Cardiac fibroblast (primary cell): ENCODE measurements around the gene SLC12A5.

ENCODE experiments used
- DNase-seq, 2 donors: peaks; one replicate each; pipeline versions ENCODE4 v3.0.0 to v3.0.0-alpha.2; 2010; ENCODE audit warnings: low read depth in 2 of 2
- H3K4me3 ChIP-seq, 2 donors: replicated peaks in 1 of 2; 1 replicate in 1 of 2; 2 replicates in 1 of 2; pipeline ENCODE4 v1.5.1; 2011; ENCODE audit warnings: low read depth in 2 of 2, low read length in 2 of 2, mild to moderate bottlenecking in 2 of 2, moderate library complexity in 1 of 2
- TF ChIP-seq, protein P1 (sequence below): IDR thresholded peaks from one replicate; pipeline ENCODE4 v1.5.1; 2011; ENCODE audit warnings: low read depth, mild to moderate bottlenecking, low read length, inconsistent platforms

SLC12A5 gene

DNA sequence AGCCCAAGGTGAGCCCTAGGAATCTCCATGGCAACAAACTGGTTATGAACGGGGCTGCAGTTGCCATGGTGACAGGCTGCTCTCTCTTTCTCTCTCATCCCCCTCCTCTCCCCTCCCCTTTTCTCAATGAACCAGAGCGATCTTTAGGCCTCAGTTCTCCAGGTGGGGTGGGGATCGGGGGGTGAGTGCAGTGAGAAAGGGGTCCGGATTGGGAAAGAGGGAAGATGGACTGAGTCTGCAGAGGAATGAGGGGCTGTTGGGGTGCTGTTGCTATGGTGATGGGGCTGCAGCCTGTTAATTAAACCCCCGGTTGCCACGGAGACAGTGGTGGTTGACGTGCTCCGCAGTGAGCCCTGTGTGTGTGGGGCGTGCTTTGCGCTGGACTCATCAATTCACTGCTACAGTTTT, 3.6 kb upstream of the SLC12A5 start:
- TF ChIP-seq, protein P1, sequence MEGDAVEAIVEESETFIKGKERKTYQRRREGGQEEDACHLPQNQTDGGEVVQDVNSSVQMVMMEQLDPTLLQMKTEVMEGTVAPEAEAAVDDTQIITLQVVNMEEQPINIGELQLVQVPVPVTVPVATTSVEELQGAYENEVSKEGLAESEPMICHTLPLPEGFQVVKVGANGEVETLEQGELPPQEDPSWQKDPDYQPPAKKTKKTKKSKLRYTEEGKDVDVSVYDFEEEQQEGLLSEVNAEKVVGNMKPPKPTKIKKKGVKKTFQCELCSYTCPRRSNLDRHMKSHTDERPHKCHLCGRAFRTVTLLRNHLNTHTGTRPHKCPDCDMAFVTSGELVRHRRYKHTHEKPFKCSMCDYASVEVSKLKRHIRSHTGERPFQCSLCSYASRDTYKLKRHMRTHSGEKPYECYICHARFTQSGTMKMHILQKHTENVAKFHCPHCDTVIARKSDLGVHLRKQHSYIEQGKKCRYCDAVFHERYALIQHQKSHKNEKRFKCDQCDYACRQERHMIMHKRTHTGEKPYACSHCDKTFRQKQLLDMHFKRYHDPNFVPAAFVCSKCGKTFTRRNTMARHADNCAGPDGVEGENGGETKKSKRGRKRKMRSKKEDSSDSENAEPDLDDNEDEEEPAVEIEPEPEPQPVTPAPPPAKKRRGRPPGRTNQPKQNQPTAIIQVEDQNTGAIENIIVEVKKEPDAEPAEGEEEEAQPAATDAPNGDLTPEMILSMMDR, result no peak
- DNase-seq, result no peak
- H3K4me3 ChIP-seq, result no peak overlapping the region

DNA sequence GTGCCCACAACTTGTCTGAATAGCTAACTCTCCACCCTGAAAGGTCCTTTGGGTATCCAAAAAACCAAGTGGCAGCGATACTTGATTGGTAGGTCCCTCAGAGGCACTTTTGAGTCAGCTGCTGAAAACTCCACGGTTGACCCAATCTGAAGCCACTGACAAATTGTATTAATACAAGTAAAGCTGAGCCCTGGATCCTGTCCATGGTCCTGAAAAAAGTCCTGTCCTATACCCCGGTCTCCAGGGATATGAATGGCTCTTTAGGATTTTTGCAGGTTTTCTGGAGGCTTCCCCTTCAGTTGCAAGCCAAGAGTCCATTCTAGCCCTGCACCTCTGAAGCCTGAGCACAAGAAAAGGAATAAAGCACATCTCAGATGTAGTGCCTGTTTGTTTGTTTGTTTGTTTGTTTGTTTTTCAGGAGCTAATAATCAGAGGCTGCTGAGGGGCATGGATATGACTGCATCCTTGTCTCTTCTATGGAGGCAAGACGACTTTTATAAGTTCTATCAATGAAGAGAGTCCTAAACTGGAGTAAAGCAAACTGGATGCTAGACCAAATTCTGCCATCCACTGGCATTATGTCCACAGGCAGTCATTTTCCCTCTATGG, 1.7 kb upstream of the SLC12A5 start:
- H3K4me3 ChIP-seq, result no peak overlapping the region
- DNase-seq, result peak; percentile 62 to 71
- TF ChIP-seq, protein P1, result no peak

DNA sequence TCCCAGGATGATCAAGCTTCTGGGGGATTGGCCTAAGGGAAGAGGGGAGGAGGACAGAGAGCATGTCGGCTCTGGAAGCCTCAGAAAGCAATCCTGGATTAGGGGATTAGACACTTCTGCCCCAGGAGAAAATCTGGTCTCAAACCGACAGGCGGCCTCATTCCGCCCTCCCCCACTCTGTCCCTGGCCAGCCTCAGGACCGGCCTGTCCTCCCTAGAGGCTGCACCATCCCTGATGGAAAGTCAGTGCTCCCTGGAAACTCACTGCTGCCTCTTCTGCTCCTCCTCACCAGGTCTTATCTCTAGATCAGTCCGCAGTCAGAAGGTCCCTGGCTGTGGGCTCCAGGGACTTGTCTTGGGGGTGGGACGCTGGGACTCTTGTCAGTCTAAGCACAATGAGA, 905 bp upstream of the SLC12A5 start:
- TF ChIP-seq, protein P1, result no peak

DNA sequence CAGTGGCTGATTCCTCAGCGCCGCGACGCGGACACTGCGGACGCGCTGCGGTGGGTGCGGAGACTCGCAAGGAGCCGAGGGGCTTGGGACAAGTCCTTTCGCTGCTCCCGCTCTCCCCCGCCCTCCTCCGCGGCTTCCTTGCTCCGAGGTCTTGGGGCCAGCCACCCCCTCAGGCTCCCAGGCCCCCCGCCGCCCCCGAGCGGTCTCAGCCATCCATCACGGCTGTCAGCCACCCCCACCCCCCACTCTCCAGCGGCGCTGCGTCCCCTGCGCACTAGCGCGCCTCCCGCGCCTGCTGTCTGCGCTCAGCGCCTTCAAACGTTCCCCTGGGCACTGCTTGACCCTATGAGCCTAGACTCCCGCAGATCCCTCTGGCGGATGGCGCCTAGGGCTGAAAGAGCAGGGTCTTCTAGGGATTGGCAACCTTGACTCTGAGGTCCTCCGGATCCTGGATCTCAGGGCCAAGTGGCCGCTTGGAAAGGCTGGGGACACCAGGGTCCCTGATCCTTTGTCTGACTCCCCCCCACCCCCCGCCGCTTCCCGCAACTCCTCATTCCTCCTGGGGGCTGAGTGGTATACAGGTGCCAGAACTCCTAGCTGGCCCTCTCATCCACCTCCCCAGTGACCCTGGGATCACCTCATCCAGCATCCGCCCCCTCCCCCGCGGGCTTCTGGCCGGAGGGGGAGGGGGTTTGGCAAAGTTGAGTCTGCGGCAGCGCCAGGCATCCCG, 1.4 kb downstream of the SLC12A5 start:
- TF ChIP-seq, protein P1, result no peak
- H3K4me3 ChIP-seq, result no peak overlapping the region
- no peak for DNase-seq

More for the DNA sequence above, 905 bp upstream of the SLC12A5 start:
- DNase-seq, result no peak
- H3K4me3 ChIP-seq, result no peak overlapping the region

DNA sequence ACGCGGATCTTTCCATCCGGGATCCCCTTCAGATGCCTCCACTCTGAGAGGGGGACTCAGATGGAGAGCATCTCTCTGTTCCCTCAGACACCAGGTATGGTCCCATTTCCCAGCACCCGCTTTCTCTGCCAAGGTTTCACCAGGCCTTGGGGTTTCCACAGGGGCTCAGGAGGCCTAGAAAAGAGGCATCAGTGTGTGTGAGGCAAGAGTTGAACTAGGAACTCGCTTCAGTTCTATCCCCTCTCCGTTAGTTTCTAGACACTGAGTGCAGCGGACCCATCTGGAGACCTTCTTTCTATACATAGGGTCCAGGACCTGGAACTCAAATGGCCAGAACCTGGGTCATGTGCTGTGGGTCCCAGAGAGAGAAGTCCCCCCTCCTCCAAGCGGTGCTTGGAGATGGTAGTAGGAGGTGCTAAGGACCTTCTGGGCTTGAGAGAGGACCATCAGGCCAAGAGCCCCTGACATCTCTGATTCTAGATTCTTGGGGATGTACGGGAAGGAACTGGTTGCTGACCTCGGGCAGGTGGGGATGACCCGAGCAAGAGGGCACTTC, 2.1 kb downstream of the SLC12A5 start:
- DNase-seq, result no peak
- no peak overlapping the region for H3K4me3 ChIP-seq
- TF ChIP-seq, protein P1, result no peak

DNA sequence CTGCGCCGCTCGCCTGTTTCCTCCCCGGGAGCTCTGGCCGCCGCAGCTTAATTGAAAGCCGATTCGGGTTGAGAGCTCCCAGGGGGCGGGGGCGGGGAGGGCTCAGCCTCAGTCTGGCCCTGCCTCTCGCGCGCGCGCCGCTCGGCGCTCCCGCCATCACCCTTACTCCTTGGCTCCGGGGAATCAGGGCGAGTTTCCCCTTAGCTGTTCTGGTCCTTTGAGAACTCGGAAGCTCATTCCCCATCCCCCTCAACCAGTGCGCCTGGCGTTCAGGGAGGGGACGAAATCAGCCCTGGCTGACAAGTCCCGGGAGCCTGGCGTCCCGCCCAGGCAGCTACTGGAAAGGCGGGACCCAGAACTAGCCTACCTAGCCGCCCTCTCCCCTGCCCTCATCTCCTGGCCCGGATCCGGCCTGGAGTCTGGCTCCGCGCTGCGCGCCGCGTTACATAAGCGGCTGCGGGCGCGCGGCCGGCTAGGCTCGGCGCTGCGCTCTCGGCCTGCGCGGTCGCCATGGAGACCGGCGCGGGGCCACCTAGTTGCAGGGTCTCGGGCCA, 2.8 kb downstream of the SLC12A5 start:
- no peak for DNase-seq
- no peak overlapping the region for H3K4me3 ChIP-seq
- TF ChIP-seq, protein P1, result no peak
